Suprapubic skin (tissue), 4 donors: ENCODE measurements around the gene PRXL2B. TPM values are rescaled to one million over a fixed set of nuclear protein-coding genes. Genes with fewer than 3 reads are reported as not detected.

Source experiments
- DNase-seq, 2 donors: peaks; one replicate each; pipeline ENCODE4 v3.0.0-alpha.2; 2019; ENCODE audit warnings: low spot score in 2 of 2
- H3K27ac ChIP-seq: fragments of 200-600 bp; sonication (generic); one replicate; pipeline ENCODE4 v1.5.1; 2019
- H3K27me3 ChIP-seq: fragments of 200-600 bp; sonication (generic); one replicate; pipeline ENCODE4 v1.5.1; 2019
- H3K36me3 ChIP-seq: fragments of 200-600 bp; sonication (generic); one replicate; pipeline ENCODE4 v1.5.1; 2019
- H3K4me1 ChIP-seq: fragments of 200-600 bp; sonication (generic); one replicate; pipeline ENCODE4 v1.5.1; 2019
- H3K4me3 ChIP-seq: fragments of 200-600 bp; sonication (generic); one replicate; pipeline ENCODE4 v1.5.1; 2019; ENCODE audit warnings: mild to moderate bottlenecking
- H3K9me3 ChIP-seq: fragments of 200-600 bp; sonication (generic); one replicate; pipeline ENCODE4 v1.5.1; 2019
- CTCF ChIP-seq, 2 donors: fragments of 200-600 bp in 1 of 2; fragments of 450-650 bp in 1 of 2; sonication (generic) in 1 of 2; IDR thresholded peaks; one replicate each; pipeline ENCODE4 v1.5.1; 2016 to 2019; ENCODE audit warnings: antibody characterized with exemption in 2 of 2, mild to moderate bottlenecking in 1 of 2, moderate library complexity in 1 of 2
- EP300 ChIP-seq: sonication (generic); formaldehyde crosslinking; IDR thresholded peaks from one replicate; pipeline ENCODE4 v1.6.1; 2017; ENCODE audit warnings: antibody characterized with exemption
- POLR2A ChIP-seq, 2 donors: fragments of 450-650 bp; IDR thresholded peaks; one replicate each; pipeline ENCODE4 v1.6.1; 2017; ENCODE audit warnings: antibody characterized with exemption in 2 of 2, mild to moderate bottlenecking in 2 of 2, moderate library complexity in 2 of 2
- POLR2AphosphoS5 ChIP-seq, 3 donors: sonication (generic); formaldehyde crosslinking; IDR thresholded peaks; one replicate each; pipeline ENCODE4 v1.6.1; 2017; ENCODE audit warnings: antibody characterized with exemption in 3 of 3
- WGBS: methylation state at CpG from one replicate; pipeline ENCODE4 v1.1.5; 2018; 5-methylcytosine and 5-hydroxymethylcytosine counted together
- total RNA-seq, 4 donors: library from RNA; depleted of rRNA; stranded (reverse); fragments of >200 nt; gene quantifications; one replicate each; pipeline ENCODE4 v1.1.0, GENCODE V29; 2016

The PRXL2B gene
- total RNA-seq, 4 donors from 2014 or later: 9.7 to 16.3 (median 10.7) TPM

- WGBS: 90% methylated on average over 6 of the region's 31 CpGs
- H3K4me1 ChIP-seq: peaks cover 43% of the 10 kb centered on the region
Observed at GRCh38 chr1:2590233-2591141, 3.9 kb downstream of the PRXL2B start.

GRCh38 chr1:2591233-2591580 lies 4.6 kb downstream of the PRXL2B start:
- H3K4me1 ChIP-seq: peaks cover 39% of the 10 kb centered on the region
- H3K27ac ChIP-seq: no peak overlapping the region
- WGBS: 90% methylated on average over 5 of the region's 5 CpGs
- TF ChIP-seq POLR2A (IDR thresholded peaks at IDR 0.05): no peak
- TF ChIP-seq CTCF (IDR thresholded peaks at IDR 0.05): no peak
- no peak for TF ChIP-seq EP300
- TF ChIP-seq POLR2AphosphoS5 (IDR thresholded peaks at IDR 0.05): no peak
- peaks cover 4% of the 10 kb centered on the region for H3K27me3 ChIP-seq
- H3K36me3 ChIP-seq: no peaks in the 10 kb centered on the region
- no peaks in the 10 kb centered on the region for H3K9me3 ChIP-seq
- no peak overlapping the region for H3K4me3 ChIP-seq
- no peak for DNase-seq

More at GRCh38 chr1:2590233-2591141, 3.9 kb downstream of the PRXL2B start:
- TF ChIP-seq POLR2AphosphoS5 (IDR thresholded peaks at IDR 0.05): no peak
- TF ChIP-seq CTCF (IDR thresholded peaks at IDR 0.05): no peak
- no peak for TF ChIP-seq EP300
- no peak for TF ChIP-seq POLR2A (IDR thresholded peaks at IDR 0.05)
- Histone ChIP-seq H3K36me3 (no peaks in the 10 kb centered on the region), H3K27ac (no peak overlapping the region), H3K27me3 (peaks cover 4% of the 10 kb centered on the region), H3K4me3 (no peak overlapping the region), H3K9me3 (no peaks in the 10 kb centered on the region)
- DNase-seq: peak in 1 of 2 donors; percentile 53

DNA sequence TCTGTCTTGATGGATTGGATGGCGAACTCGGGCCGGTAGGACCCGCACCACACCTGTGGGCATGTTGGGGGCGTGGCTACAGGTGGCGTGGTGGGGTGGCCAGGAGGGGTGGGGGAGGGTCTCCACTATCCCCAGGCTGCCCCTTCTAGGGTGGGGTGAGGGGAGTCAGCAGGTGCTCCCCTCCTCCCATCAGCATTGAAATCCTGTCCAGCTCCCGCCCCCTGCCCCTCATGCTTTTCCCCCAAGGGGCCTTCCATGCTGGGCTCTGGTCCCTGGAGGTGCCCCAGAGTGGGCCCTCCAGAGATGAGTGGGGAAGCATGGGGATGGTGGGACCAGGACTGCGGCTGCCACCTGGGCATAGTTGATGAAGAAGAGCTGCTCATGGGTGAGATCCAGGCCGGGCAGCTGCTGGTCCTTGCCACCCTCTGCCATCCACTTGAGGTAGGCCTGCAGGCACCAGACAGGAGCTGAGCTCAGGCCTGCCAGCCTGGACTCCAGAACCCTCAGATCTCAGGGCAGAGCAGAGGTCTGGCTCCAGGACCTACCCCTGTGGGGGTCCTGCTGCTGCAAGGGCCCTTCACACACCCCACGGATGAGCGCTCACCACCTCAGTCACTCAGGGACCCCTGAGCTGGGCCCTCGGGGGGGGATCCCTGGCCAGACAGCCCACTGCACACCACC lies 5.1 kb downstream of the PRXL2B start:
- peaks cover 4% of the 10 kb centered on the region for H3K27me3 ChIP-seq
- H3K4me3 ChIP-seq: no peak overlapping the region
- H3K9me3 ChIP-seq: no peaks in the 10 kb centered on the region
- peaks cover 38% of the 10 kb centered on the region for H3K4me1 ChIP-seq
- no peaks in the 10 kb centered on the region for H3K36me3 ChIP-seq
- WGBS: 94% methylated on average over 5 of the region's 12 CpGs
- TF ChIP-seq CTCF (IDR thresholded peaks at IDR 0.05): no peak
- no peak overlapping the region for H3K27ac ChIP-seq
- DNase-seq: peak in 1 of 2 donors; percentile 54

DNA sequence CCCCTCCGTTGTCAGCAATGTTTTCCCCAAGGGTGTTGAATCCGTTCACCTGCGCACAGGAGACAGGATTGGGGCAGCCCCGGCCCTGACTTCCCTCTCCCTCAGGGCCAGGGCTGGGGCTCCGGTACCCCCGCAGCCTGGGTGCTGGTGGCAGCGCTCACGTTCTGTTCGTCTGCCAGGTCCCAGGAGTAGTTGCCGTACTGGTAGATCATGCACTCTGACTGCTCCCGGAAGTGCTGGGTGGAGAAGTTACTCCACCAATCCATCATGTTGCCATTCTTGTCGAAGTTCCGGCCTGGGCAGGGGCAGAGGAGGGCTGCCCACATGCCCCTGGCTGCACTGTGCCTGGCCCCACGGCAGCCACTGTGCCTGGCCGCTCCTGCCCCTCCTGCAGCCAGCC lies 6.1 kb downstream of the PRXL2B start:
- no peak overlapping the region for H3K27ac ChIP-seq
- H3K27me3 ChIP-seq: peaks cover 4% of the 10 kb centered on the region
- no peaks in the 10 kb centered on the region for H3K36me3 ChIP-seq
- 57% methylated on average over 6 of the region's 15 CpGs for WGBS
- peak in 1 of 2 donors; percentile 51 for DNase-seq
- H3K4me3 ChIP-seq: no peak overlapping the region
- H3K9me3 ChIP-seq: no peaks in the 10 kb centered on the region
- H3K4me1 ChIP-seq: peaks cover 29% of the 10 kb centered on the region
- TF ChIP-seq EP300 (no peak), CTCF (IDR thresholded peaks at IDR 0.05) (no peak), POLR2A (IDR thresholded peaks at IDR 0.05) (no peak), POLR2AphosphoS5 (IDR thresholded peaks at IDR 0.05) (no peak)

DNA sequence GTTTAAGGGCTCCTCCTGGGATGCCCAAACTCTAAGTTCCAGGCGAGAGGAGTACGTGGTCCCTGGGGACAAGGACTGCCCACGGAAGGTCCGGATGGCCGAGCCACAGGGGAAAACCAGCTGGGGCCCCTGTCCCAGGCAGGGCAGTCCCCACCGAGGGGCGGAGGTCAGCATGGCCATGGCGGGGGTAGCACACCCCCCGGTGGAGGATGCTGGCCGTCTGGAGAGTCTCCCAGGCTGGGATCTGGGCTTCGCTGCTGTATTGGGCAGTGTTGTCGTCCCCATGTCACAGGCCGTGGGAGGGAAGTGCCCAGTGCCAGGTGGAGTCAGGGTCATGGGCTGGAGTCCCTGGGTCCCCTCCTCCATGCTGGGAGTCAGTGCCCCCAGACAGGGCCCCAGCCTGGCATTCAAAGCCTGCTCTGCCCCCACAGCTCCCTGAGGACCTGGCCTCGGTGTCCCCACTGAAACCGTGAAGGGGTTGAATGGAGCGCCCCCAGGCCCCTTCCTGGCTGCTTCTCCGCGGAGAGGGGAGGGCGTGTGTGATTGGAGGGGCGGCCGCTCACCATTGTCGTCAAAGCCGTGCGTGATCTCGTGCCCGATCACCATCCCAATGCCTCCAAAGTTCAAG lies 6.8 kb downstream of the PRXL2B start:
- Histone ChIP-seq H3K4me3 (peak overlapping the region; percentile 39), H3K36me3 (no peaks in the 10 kb centered on the region), H3K9me3 (no peaks in the 10 kb centered on the region), H3K27ac (no peak overlapping the region), H3K4me1 (peaks cover 22% of the 10 kb centered on the region), H3K27me3 (peaks cover 4% of the 10 kb centered on the region)
- TF ChIP-seq CTCF (IDR thresholded peaks at IDR 0.05): no peak
- no peak for TF ChIP-seq POLR2A (IDR thresholded peaks at IDR 0.05)
- TF ChIP-seq POLR2AphosphoS5 (IDR thresholded peaks at IDR 0.05): no peak
- no peak for TF ChIP-seq EP300
- WGBS: 54% methylated on average over 5 of the region's 26 CpGs
- DNase-seq: peak; percentile 60 to 77
